DMS 273 (cell line): Measurements from ENCODE around the gene ALPP.
"Not testable (repeated sequence)": the region's sequence is repeated elsewhere in the genome, so short reads cannot be mapped to it uniquely, and the experiment has no call there.

Source experiments
- DNase-seq: peaks from one replicate; lab custom pipeline; 2025; ENCODE audit not compliant: unreplicated experiment; lab: John Stamatoyannopoulos, UW

Gene ALPP

DNA sequence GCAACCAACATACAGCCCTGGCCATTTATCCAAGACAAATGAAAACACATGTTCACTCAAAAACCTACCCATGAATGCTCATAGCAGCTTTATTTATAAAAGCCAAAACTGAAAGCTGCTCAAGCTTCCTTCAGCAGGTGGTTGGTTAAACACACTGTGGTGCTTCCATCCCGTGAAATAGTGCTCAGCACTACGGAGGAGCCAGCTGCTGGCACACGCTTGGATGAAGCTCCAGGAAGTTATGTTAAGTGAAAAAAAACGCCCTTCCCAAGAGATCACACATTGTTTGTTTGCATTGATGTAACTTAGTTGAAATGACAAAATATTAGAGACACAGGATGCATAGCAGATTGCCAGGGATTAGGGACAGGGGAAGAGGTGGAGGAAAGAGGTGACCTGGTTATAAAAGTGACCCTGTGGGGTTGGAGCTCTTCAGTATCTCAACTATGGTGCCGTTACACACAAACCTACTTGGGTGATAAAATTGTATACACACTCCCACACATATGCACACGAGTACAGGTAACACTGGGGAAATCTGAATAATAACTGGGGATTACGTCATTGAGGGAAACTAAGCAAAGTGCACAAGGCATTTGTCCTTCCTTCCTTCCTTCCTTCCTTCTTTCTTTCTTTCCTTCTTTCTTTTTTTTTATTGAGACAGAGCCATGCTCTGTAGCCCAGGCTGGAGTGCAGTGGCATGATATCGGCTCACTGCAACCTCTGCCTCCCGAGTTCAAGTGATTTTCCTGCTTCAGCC is 21.9 kb downstream of the ALPP start:
- peak; percentile 20 for DNase-seq

DNA sequence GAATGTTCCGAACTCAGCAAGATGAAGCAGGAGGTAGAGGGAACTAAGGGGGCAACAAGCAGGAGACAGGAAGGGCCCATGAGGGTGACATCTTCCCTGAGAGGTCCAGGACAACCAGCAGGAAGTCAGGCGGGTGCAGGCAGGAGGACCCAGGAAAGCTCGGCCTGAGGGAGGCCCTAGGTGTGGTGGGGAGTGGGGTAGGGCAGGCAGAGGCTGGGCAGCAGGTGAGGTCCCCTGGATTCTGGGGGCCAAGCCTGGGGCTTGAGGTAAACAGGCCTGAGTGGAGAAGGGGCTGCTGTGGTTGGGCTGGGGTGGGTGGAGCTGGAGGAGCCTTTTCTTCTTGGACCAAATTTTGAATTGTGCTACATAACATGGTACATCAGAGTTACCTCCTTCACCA is 24.0 kb downstream of the ALPP start:
- DNase-seq: no peak

DNA sequence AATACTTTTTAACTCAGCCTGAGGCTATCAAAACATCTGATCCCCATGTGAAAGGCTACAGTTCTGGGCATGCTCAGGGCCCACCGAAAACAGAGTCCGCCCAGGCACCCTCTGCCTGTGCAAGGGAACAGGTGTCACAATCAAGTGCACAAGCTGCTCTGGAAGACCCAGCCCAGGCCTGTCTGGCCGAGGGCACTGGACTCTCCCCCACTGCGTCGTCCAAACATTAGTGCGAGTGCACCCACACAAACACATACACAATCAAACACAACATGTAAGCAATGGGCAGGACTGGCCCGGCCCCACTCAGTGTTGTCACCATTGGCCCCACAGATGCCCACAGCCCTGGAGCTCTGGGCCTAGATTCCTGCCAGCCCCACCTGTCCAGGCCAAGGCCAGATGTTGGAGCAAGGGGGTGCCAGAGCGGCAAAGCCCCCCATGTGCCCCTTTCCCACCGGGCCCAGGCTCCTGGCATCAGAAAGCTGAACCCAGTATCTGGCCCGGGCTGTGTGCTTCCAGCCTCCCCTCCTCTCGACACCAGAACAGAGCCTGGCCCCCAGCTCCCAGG is 27.5 kb downstream of the ALPP start:
- DNase-seq: no peak

DNA sequence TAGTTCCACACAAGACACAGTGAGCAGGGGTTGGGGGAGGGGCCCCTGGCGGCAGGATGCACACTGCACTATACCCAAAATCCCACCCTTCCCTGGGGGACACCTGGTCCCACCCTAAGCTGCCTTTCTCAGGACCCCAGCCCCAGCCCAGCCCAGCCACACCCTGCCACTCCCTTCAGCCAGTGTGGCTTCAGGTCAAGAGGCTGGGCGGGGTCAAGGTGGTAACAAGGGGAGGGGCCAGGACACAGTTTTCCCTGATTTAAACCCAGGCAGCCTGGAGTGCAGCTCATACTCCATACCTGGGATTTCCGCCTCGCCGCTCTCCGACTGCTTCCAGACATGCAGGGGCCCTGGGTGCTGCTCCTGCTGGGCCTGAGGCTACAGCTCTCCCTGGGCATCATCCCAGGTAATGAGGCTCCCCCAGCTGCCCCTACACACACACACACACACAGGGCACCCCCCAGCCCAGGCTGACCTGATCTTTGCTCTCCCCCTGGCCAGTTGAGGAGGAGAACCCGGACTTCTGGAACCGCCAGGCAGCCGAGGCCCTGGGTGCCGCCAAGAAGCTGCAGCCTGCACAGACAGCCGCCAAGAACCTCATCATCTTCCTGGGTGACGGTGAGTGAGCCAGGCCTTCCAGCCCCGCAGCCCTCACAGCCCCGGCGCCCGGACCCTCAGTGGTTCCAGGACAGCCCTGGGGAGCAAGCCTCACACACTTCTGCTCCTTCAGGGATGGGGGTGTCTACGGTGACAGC is 28.2 kb downstream of the ALPP start, which contains the start of gene ALPG:
TSS of gene ALPG (plus strand) at position 289 of the 755 bp plus-strand sequence. CDS start at position 340, 51 bp downstream.
- no peak for DNase-seq

DNA sequence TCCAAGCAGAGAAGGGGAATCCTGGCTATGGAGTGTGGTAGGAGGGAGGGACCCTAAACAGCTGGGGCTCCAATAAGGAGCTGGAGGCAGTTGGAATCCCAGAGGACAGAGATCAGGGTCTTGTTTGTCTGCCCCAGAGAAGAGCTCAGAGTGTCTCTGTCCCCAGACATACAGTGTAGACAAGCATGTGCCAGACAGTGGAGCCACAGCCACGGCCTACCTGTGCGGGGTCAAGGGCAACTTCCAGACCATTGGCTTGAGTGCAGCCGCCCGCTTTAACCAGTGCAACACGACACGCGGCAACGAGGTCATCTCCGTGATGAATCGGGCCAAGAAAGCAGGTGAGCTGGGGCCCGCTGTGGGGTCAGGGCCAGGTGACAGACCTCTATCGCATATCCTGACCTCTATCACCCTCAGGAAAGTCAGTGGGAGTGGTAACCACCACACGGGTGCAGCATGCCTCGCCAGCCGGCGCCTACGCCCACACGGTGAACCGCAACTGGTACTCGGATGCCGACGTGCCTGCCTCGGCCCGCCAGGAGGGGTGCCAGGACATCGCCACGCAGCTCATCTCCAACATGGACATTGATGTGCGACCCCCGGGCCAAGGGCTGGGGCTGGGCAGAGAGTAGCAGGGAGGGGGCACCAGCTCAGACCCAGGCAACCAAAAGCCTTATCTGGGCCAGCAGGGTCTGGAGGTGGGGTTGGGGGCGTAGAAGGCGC is 29.0 kb downstream of the ALPP start:
- DNase-seq: not testable (repeated sequence)

DNA sequence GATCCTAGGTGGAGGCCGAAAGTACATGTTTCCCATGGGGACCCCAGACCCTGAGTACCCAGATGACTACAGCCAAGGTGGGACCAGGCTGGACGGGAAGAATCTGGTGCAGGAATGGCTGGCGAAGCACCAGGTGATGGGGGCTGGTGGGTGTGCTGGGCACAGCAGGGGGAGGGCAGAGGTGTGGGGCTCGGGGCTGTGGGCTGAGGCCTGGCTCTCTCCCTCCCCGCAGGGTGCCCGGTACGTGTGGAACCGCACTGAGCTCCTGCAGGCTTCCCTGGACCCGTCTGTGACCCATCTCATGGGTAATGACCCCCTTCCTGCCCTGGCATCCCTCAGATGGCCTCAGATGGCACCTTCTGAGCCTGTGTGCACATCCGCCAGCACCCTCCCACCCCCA is 29.7 kb downstream of the ALPP start:
- not testable (repeated sequence) for DNase-seq

DNA sequence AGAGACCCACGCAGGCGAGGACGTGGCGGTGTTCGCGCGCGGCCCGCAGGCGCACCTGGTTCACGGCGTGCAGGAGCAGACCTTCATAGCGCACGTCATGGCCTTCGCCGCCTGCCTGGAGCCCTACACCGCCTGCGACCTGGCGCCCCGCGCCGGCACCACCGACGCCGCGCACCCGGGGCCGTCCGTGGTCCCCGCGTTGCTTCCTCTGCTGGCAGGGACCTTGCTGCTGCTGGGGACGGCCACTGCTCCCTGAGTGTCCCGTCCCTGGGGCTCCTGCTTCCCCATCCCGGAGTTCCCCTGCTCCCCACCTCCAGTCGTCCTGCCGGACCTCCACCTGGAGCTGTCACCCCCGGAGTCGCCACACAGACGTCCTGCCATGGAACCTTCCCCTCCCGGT is 31.1 kb downstream of the ALPP start:
- DNase-seq: not testable (repeated sequence)

DNA sequence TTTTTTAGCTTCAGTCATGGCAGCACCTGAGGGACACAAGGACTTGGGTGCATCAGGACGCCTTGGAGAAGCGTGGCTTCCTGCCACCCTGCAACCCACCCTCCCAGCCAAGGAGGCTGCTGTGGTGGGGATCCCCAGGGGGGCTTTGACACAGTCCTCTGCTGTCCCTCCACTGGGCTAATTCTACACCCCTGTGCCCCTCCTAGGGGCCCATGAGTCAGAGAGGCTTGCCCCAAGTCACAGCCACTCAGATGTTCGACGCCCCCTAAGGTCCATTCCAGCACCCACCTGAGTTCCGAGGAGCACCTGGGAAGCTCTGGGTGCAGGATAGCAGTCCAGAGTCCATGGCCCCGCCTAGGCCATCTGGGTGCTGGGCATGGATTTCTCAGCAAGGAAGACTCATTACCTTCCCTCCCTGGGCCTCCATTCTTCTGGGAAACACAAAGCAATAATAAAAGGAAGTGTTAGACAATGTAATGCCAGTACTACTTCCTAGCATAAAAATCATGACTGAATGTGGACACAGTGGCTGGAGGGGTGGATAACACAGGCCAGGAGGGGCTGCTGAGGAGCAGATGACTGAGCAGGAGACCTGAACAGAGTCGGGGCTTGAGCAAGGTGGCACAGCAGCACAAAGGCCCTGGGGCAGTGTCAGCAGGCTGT is 31.8 kb downstream of the ALPP start:
- no peak for DNase-seq

DNA sequence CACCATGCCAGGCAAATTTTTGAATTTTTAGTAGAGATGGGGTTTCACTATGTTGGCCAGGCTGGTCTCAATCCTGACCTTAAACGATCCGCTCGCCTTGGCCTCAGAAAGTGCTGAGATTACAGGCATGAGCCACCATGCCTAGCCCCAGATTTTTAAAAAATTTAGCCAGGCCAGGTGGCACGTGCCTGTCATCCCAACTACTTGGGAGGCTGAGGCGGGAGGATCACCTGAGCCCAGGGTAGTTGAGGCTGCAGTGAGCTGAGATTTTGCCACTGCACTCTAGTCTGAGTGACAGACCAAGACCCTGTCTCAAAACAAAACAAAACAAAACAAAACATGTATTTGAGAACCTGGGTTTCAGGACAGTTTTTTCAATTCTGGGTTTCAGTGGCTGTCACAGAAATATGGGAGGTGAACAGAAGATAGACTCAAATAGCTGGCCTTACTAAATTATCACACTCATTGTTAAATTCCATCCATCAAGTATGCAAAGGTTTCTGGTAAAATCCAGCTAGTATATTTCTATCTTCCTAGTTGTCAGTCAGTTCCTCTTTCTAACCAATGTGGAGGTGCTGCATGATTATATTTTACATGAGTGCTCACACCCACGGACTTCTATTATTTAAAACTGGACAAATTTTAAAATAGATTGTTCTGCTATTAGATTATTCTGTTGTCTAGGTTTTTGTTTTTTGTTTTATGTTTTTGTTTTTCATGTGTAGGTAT is 33.5 kb downstream of the ALPP start:
- no peak for DNase-seq

DNA sequence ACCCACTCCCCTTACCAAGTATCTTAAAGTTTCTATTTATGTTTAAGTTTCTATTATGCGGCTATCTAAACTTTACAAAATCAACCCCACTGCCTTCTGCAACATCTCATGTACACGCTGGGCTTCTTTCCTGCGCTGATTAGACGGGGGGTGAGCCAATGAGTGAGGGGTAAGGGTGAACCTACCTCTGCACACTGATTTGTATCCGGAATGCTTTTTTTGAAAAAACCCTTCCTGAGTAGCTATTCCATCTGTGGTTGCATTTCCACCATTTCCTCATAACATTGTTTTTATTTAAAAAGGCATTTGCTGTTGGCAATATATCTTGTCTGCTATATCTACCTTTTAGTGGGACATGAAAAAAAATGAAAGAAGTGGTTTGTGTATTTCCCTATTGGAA is 34.4 kb downstream of the ALPP start:
- no peak for DNase-seq

DNA sequence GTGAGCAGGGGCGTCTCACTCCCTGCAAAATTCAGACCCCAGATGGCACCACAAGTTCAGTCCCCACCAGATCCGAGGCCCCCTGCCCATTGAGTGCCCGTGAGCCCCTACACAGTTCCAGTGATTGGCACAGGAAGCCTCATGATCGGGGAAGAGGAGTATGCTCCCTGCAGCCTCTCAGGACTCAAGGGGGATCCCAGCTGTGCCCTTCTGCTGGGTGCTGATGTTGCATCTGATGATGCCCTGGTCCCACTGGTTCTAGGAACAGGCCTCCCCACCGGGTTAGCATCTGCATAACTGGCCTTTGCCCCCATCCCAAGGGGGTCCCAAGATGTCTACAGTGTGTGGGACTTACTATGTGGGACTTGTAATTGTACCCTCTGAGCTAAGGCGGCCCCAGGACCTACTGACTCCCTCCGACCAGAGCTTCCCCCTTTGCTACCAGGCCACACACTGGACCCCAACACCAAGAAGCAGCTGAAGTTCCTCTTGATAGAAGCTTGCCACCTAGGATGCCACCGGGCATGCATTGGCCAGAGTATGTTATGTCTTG is 36.7 kb downstream of the ALPP start:
- DNase-seq: no peak

DNA sequence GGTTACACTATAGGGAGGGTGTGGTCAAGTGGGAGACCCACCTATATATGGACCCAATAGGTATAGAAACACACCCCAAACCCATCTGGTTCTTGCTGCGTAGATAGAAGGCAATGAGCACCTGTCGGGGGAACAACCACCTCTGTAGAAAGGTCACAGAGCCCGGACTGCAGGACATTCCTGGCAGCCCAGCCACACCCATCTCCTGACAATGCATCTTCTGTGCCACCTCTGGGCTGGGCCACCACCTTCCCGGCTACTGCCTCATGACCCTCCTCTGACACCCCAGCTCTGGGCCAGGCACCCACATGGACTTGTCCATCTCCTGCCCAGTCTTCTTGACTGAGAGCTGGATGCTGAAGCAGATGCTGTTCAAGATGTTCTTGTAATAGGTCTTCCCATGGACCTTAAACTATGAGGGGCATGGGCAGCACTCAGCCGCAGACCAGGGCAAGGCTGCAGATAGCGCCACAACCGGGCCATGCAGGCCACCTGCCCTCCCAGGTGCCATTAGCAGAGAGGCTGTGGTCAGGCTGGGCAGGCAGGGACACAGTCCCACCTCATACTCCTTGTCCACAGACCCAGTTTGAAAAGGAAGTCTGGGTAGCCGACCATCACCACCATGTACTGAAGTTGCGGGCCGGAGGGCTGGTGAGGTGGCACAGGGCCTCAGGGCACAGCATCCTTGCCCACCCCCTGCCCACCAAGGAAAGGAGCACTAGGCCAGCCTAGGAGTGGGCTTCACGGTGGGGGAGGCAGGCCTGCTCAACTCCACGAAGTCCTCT is 37.4 kb downstream of the ALPP start:
- DNase-seq: no peak

DNA sequence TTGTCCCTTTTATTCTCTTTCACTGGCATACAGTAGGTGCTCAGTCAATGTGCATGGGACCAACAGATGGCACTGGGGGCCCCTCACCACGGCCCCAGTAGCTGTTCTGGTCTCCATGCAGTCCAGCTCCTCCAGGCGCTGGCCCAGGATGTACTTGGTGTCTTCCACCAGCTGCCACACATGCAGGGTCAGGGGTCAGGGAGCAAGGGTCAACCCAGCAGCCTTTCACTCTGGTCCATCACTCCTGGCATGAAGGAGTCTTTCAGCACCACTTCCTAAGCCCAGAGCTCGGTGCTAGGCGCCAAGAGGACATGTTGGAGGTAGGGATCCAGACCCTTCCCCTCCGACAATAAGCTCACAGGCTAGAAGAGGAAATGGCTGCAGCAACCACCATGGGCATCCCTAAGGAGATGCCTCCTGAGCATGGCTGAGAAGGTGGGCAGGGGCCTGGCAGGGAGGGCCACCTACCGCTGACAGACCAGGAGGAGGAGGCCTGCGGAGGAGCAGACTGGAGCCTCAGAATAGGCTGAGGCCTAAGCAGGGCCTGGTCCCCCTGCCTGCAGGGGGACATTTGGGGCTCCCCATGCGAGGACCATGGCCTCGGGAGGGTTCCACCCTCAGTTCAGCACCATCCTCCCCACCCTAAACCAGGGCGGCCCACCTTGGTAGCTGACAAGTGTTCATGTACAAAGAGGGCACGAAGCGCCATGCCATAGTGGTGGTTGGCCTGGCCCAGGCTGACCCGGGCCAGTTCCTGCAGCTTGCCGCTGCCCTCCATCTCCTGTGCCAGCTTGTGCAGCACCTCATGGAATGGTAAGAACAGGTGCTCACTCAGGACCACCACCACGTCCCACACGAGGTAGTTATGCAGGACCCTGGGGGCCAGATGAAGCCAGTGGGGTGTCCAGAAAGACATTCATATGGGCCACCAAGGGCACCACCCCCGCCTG is 38.2 kb downstream of the ALPP start:
- no peak for DNase-seq

DNA sequence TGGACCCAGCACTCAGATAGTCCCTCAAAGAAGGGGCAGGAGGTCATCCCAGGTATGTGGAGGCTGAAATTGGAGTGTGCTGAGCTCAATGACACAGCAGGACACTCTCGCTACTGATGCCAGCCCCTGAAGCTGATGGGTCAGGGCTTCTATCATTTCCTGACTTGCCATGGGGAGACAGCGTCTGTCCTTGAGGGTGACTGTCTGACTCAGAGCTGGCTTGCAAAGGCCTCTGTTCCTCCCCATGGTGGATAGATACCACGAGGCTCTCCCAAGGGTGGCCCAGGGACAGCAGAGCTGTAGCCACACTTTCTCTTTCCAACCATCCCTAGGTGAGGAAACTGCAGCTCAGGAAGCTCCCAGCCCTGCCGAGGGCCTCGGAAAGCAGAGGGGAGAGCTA is 38.9 kb downstream of the ALPP start:
- DNase-seq: no peak

DNA sequence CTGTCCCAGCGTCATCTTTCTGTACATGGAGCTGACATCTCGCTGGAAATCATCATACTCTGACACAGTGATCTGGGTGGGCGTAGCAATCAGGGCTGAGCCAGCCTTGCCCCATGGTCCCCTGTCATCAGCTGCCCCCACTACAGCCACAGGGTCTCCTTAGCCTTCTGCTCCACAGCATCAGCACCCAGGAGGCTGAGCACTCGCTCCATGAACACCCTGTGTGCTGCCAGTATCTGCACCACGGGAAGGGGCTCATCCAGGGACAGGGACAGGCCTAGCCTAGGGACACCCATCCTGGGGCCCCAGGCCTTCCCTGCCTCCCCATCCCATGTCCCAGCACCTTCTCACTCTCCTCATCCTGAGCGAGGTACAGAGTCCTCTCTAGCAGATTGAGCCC is 39.5 kb downstream of the ALPP start:
- DNase-seq: no peak

DNA sequence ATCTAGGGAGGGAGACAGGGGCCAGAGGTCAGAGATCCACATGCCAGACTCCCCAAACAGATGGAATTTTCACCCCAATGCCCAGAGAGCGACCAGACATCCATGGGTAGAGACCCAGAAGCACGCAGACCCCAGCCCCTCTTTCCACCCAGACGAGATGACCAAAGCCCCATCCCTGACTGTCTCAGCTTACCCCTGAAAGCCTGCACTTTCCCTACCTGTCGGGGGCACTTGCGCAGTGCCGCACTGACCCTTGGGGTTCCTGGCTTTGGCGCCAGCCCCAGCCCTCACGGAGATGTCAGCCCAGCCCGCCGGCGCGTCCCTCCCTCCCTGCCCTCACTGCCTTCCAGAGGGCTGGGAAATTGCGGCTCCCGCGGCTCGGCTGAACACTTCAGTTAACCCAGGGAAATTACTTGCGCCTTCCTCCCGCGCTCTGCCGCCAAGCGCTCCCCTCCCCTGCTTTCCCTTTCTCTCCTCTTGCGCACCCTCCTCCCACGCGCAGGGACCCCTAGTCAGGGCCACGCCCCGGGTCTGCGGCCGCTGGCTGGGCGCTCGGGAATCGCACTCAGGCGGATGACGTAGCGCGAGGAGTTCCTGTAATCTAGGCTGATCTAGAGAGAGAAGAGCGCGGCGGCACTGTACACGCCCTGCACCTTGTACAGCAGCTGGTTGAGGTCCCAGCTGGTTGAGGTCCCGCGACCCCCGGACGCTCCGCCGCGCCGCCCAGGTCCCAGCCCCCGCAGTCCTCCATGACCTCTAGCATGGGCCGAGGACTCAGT is 40.1 kb downstream of the ALPP start:
- peak; percentile 74 for DNase-seq
